Smooth muscle cell (in vitro differentiated cells): Measurements from ENCODE around the gene MAD1L1. TPM values are rescaled to one million over a fixed set of nuclear protein-coding genes. Genes with fewer than 3 reads are reported as not detected.

Experiments used
- DNase-seq: peaks from one replicate; lab custom pipeline; 2025; ENCODE audit not compliant: unreplicated experiment; lab: John Stamatoyannopoulos, UW
- H2AFZ ChIP-seq: fragments of 200-600 bp; sonication (generic); 2 replicates; pipeline ENCODE4 v1.6.0; 2016; ENCODE audit warnings: antibody characterized with exemption, low read depth, mild to moderate bottlenecking
- H3F3A ChIP-seq: fragments of 200-600 bp; sonication (generic); 2 replicates; pipeline ENCODE4 v1.6.0; 2017; ENCODE audit warnings: antibody characterized with exemption, low read depth
- H3K27ac ChIP-seq: fragments of 200-600 bp; sonication (generic); 2 replicates; pipeline ENCODE4 v1.5.1; 2016; ENCODE audit warnings: low read depth, mild to moderate bottlenecking
- H3K27me3 ChIP-seq: fragments of 200-600 bp; sonication (generic); 2 replicates; pipeline ENCODE4 v1.6.1; 2016; ENCODE audit warnings: low read depth, mild to moderate bottlenecking
- H3K36me3 ChIP-seq: fragments of 200-600 bp; sonication (generic); 2 replicates; pipeline ENCODE4 v1.5.1; 2016; ENCODE audit warnings: low read depth
- H3K4me1 ChIP-seq: fragments of 200-600 bp; sonication (generic); 2 replicates; pipeline ENCODE4 v1.5.1; 2016; ENCODE audit warnings: low read depth
- H3K4me2 ChIP-seq: fragments of 200-600 bp; sonication (generic); 2 replicates; pipeline ENCODE4 v1.6.0; 2016; ENCODE audit warnings: mild to moderate bottlenecking
- H3K4me3 ChIP-seq: fragments of 200-600 bp; sonication (generic); 2 replicates; pipeline ENCODE4 v1.5.1; 2016; ENCODE audit warnings: mild to moderate bottlenecking
- H3K79me2 ChIP-seq: fragments of 200-600 bp; sonication (generic); 2 replicates; pipeline ENCODE4 v1.6.0; 2016; ENCODE audit warnings: low read depth, mild to moderate bottlenecking
- H3K9ac ChIP-seq: fragments of 200-600 bp; sonication (generic); 2 replicates; pipeline ENCODE4 v1.6.0; 2016; ENCODE audit warnings: low read depth
- H3K9me3 ChIP-seq: fragments of 200-600 bp; sonication (generic); replicated peaks from 2 replicates; pipeline ENCODE4 v1.5.1; 2016; ENCODE audit warnings: low read depth
- H4K20me1 ChIP-seq: fragments of 200-600 bp; sonication (generic); 2 replicates; pipeline ENCODE4 v1.6.0; 2016; ENCODE audit warnings: low read depth
- CTCF ChIP-seq: fragments of 200-600 bp; sonication (generic); IDR thresholded peaks from 2 replicates; pipeline ENCODE4 v1.5.1; 2017; ENCODE audit warnings: borderline replicate concordance, mild to moderate bottlenecking, antibody characterized with exemption; ENCODE audit not compliant: insufficient read depth, poor library complexity, severe bottlenecking
- WGBS: methylation state at CpG from one replicate; pipeline ENCODE4 v1.1.7; 2016; ENCODE audit warnings: low lambda C conversion rate; 5-methylcytosine and 5-hydroxymethylcytosine counted together
- polyA plus RNA-seq: library from polyadenylated mRNA; unstranded; fragments of >200 nt; fragmentation: Nextera tagmentation; extraction: Ambion mirVana; gene quantifications from 2 replicates; pipeline ENCODE4 v1.2.1, GENCODE V29; 2016
- total RNA-seq: library from RNA; depleted of rRNA; stranded (reverse); fragments of >200 nt; gene quantifications from 2 replicates; pipeline ENCODE4 v1.2.3, GENCODE V29; 2014

Gene MAD1L1
- total and polyA plus RNA-seq, 2 experiments from 2014 or later: 33.4 to 60.7 TPM

- H3K36me3 ChIP-seq: no peaks in the 10 kb centered on the region
- no peak overlapping the region for H3K9ac ChIP-seq
- H3K27ac ChIP-seq: no peak overlapping the region
- H3K9me3 ChIP-seq: no peaks in the 10 kb centered on the region
- H3K79me2 ChIP-seq: no peaks in the 10 kb centered on the region
- H3K27me3 ChIP-seq: no peaks in the 10 kb centered on the region
- WGBS: 97% methylated on average over 17 of the region's 18 CpGs
- peaks cover 9% of the 10 kb centered on the region for H4K20me1 ChIP-seq
- no peak overlapping the region for H3K4me2 ChIP-seq
- H3K4me3 ChIP-seq: no peak overlapping the region
- no peak overlapping the region for H2AFZ ChIP-seq
- H3K4me1 ChIP-seq: peaks cover 9% of the 10 kb centered on the region
- no peak for TF ChIP-seq CTCF
- peaks cover 5% of the 10 kb centered on the region for H3F3A ChIP-seq
- DNase-seq: no peak
Measured at GRCh38 chr7:2084331-2084730, 148.4 kb downstream of the MAD1L1 start.

GRCh38 chr7:2083362-2083761 is 149.4 kb downstream of the MAD1L1 start:
- TF ChIP-seq CTCF: no peak
- Histone ChIP-seq H3K4me3 (no peak overlapping the region), H3K27ac (peak overlapping the region; percentile 6), H2AFZ (no peak overlapping the region), H3K4me2 (no peak overlapping the region), H3K4me1 (peaks cover 10% of the 10 kb centered on the region), H3K9ac (no peak overlapping the region), H3K79me2 (no peaks in the 10 kb centered on the region), H3K27me3 (no peaks in the 10 kb centered on the region), H4K20me1 (peaks cover 11% of the 10 kb centered on the region), H3K36me3 (no peaks in the 10 kb centered on the region), H3K9me3 (no peaks in the 10 kb centered on the region), H3F3A (peaks cover 5% of the 10 kb centered on the region)
- 87% methylated on average over 17 of the region's 17 CpGs for WGBS
- no peak for DNase-seq

GRCh38 chr7:2082139-2082998 is 150.4 kb downstream of the MAD1L1 start:
- Histone ChIP-seq H3K27me3 (no peaks in the 10 kb centered on the region), H3K4me1 (peaks cover 10% of the 10 kb centered on the region), H3K9ac (no peak overlapping the region), H3K36me3 (no peaks in the 10 kb centered on the region), H3K4me2 (peak overlapping the region; percentile 40), H3K79me2 (no peaks in the 10 kb centered on the region), H3K9me3 (no peaks in the 10 kb centered on the region), H3K4me3 (no peak overlapping the region), H4K20me1 (peaks cover 11% of the 10 kb centered on the region), H3K27ac (peak overlapping the region; percentile 46), H2AFZ (no peak overlapping the region), H3F3A (peaks cover 5% of the 10 kb centered on the region)
- DNase-seq: peak; percentile 22
- 66% methylated on average over 31 of the region's 31 CpGs for WGBS
- no peak for TF ChIP-seq CTCF
